KBM-7 (cell line): Measurements from ENCODE around the gene WBP1.
"Not testable (repeated sequence)": the region's sequence is repeated elsewhere in the genome, so short reads cannot be mapped to it uniquely, and the experiment has no call there.

ENCODE experiments used
- DNase-seq: peaks from one replicate; pipeline ENCODE4 v3.0.0-alpha.2; 2015
- in situ Hi-C: fragments of 300-500 bp; cut with MboI; formaldehyde crosslinking; loops from 2 replicates; pipeline ENCODE4 v1.14.3; 2020; ENCODE audit warnings: low sequenced_read_pairs, low pct_unique_long_range_greater_than_20kb, mixed read lengths

Gene WBP1

GRCh38 chr2:74472086-74472944 lies 14.1 kb downstream of the WBP1 start, which contains the start of gene MRPL53:
Gene MRPL53 (minus strand): TSS chr2:74472680. CDS start chr2:74472660, 20 bp downstream.
- in situ Hi-C loops = no loop called here

GRCh38 chr2:74472945-74473258 lies 14.7 kb downstream of the WBP1 start:
- no peak for DNase-seq
- in situ Hi-C loops = no loop called here

More at GRCh38 chr2:74472086-74472944, 14.1 kb downstream of the WBP1 start, which contains the start of gene MRPL53:
- peak; percentile 95 for DNase-seq

GRCh38 chr2:74474481-74474880 lies 16.2 kb downstream of the WBP1 start:
- DNase-seq = no peak
- in situ Hi-C loops = no loop called here

GRCh38 chr2:74474899-74475298 lies 16.7 kb downstream of the WBP1 start:
- in situ Hi-C loops = no loop called here
- DNase-seq = no peak

GRCh38 chr2:74481431-74481830 lies 23.2 kb downstream of the WBP1 start:
- in situ Hi-C loops = loop anchor here (10.0 kb wide), 1 partner anchor 113 kb away; no protein-coding TSS in a partner anchor
- no peak for DNase-seq

GRCh38 chr2:74481961-74482800 lies 23.9 kb downstream of the WBP1 start:
- in situ Hi-C loops = loop anchor here (10.0 kb wide), 1 partner anchor 113 kb away; no protein-coding TSS in a partner anchor
- no peak for DNase-seq

- DNase-seq = peak; percentile 96
- in situ Hi-C loops = loop anchor here (10.0 kb wide), 1 partner anchor 112 kb away; no protein-coding TSS in a partner anchor
These were observed 24.8 kb downstream of the WBP1 start, which contains the start of the genes CCDC142 and TTC31 for GRCh38 chr2:74482801-74483674. Gene CCDC142 (minus strand): TSS chr2:74482998. CDS start chr2:74482837, 161 bp downstream. Gene TTC31 (plus strand): TSS chr2:74483081. CDS start chr2:74483096, 15 bp downstream.

GRCh38 chr2:74483675-74484164 lies 25.5 kb downstream of the WBP1 start:
- in situ Hi-C loops = loop anchor here (10.0 kb wide), 1 partner anchor 111 kb away; no protein-coding TSS in a partner anchor
- DNase-seq = not testable (repeated sequence)

GRCh38 chr2:74486141-74486540 lies 27.9 kb downstream of the WBP1 start:
- in situ Hi-C loops = loop anchor here (10.0 kb wide), 1 partner anchor 109 kb away; no protein-coding TSS in a partner anchor
- no peak for DNase-seq

GRCh38 chr2:74488643-74489481 lies 30.6 kb downstream of the WBP1 start:
- no peak for DNase-seq
- in situ Hi-C loops = loop anchor here (10.0 kb wide), 1 partner anchor 106 kb away; no protein-coding TSS in a partner anchor

GRCh38 chr2:74489906-74490305 lies 31.7 kb downstream of the WBP1 start:
- in situ Hi-C loops = loop anchor here (10.0 kb wide), 1 partner anchor 105 kb away; no protein-coding TSS in a partner anchor
- no peak for DNase-seq

GRCh38 chr2:74491648-74492544 lies 33.7 kb downstream of the WBP1 start:
- DNase-seq = no peak
- in situ Hi-C loops = no loop called here

- in situ Hi-C loops = no loop called here
- DNase-seq = no peak
These were observed 35.3 kb downstream of the WBP1 start for GRCh38 chr2:74493546-74493945.

- in situ Hi-C loops = no loop called here
- DNase-seq = no peak
These were observed 37.2 kb downstream of the WBP1 start for GRCh38 chr2:74495440-74495839.

GRCh38 chr2:74496997-74497776 lies 38.9 kb downstream of the WBP1 start:
- DNase-seq = no peak
- in situ Hi-C loops = no loop called here
